Loucy (cell line): ENCODE measurements around the gene PCBP3.
A peak's percentile ranks its signal among the peaks of the same experiment; 100 is the strongest.

ENCODE experiments used
- H2AFZ ChIP-seq: fragments of 200-600 bp; sonication (generic); 2 replicates; pipeline ENCODE4 v1.6.0; 2016; ENCODE audit warnings: antibody characterized with exemption, mild to moderate bottlenecking, low read length, moderate library complexity
- H3F3A ChIP-seq: fragments of 200-600 bp; 2 replicates; pipeline ENCODE4 v1.6.0; 2016; ENCODE audit warnings: antibody characterized with exemption, low read depth, mild to moderate bottlenecking
- H3K27me3 ChIP-seq: fragments of 200-600 bp; sonication (generic); 2 replicates; pipeline ENCODE4 v1.6.1; 2014; ENCODE audit warnings: low read length, mild to moderate bottlenecking; ENCODE audit not compliant: insufficient read depth, poor library complexity, severe bottlenecking
- H3K36me3 ChIP-seq: fragments of 200-600 bp; sonication (generic); 2 replicates; pipeline ENCODE4 v1.6.1; 2016; ENCODE audit warnings: low read length; ENCODE audit not compliant: insufficient read depth
- H3K4me1 ChIP-seq: fragments of 200-600 bp; sonication (generic); 2 replicates; pipeline ENCODE4 v1.5.1; 2014; ENCODE audit warnings: low read length, mild to moderate bottlenecking; ENCODE audit not compliant: insufficient read depth, poor library complexity, severe bottlenecking
- H3K4me2 ChIP-seq: fragments of 200-600 bp; sonication (generic); 2 replicates; pipeline ENCODE4 v1.6.0; 2014; ENCODE audit warnings: antibody characterized with exemption, low read length, low read depth, mild to moderate bottlenecking; ENCODE audit not compliant: poor library complexity, severe bottlenecking
- H3K4me3 ChIP-seq: fragments of 200-600 bp; sonication (generic); 2 replicates; pipeline ENCODE4 v1.5.1; 2014; ENCODE audit warnings: low read length, mild to moderate bottlenecking, mixed read lengths; ENCODE audit not compliant: poor library complexity, severe bottlenecking
- H3K79me2 ChIP-seq: fragments of 200-600 bp; sonication (generic); 2 replicates; pipeline ENCODE4 v1.6.1; 2014; ENCODE audit warnings: low read length; ENCODE audit not compliant: insufficient read depth
- H3K9ac ChIP-seq: fragments of 200-600 bp; sonication (generic); 2 replicates; pipeline ENCODE4 v1.6.0; 2014; ENCODE audit warnings: mild to moderate bottlenecking, low read depth, low read length, moderate library complexity; ENCODE audit not compliant: poor library complexity, severe bottlenecking
- H3K9me2 ChIP-seq: fragments of 200-600 bp; sonication (generic); replicated peaks from 2 replicates; pipeline ENCODE4 v1.6.1; 2016; ENCODE audit warnings: low read depth, low read length, mixed read lengths
- H3K9me3 ChIP-seq: fragments of 200-600 bp; sonication (generic); 2 replicates; pipeline ENCODE4 v1.6.1; 2014; ENCODE audit warnings: mild to moderate bottlenecking, antibody characterized with exemption, low read length, low read depth; ENCODE audit not compliant: insufficient read depth
- H4K20me1 ChIP-seq: fragments of 200-600 bp; sonication (generic); 2 replicates; pipeline ENCODE4 v1.6.0; 2014; ENCODE audit warnings: antibody characterized with exemption, low read length, mild to moderate bottlenecking; ENCODE audit not compliant: insufficient read depth, poor library complexity, severe bottlenecking
- CTCF ChIP-seq: fragments of 200-600 bp; sonication (generic); conservative IDR thresholded peaks from 2 replicates; pipeline ENCODE4 v1.5.1; 2014; ENCODE audit warnings: mild to moderate bottlenecking, antibody characterized with exemption, low read length
- EZH2phosphoT487 ChIP-seq: fragments of 200-600 bp; IDR thresholded peaks from 2 replicates; pipeline ENCODE4 v1.6.1; 2018; ENCODE audit warnings: antibody characterized with exemption, mild to moderate bottlenecking, moderate library complexity, borderline replicate concordance

PCBP3 gene

GRCh38 chr21:45977396-45977795, 333.9 kb downstream of the PCBP3 start:
- no peaks in the 10 kb centered on the region for H3K9me3 ChIP-seq
- no peaks in the 10 kb centered on the region for H4K20me1 ChIP-seq
- no peak overlapping the region for H2AFZ ChIP-seq
- peaks cover 3% of the 10 kb centered on the region; the same call in 1 of the 2 replicates for H3F3A ChIP-seq
- H3K9me2 ChIP-seq = no peaks in the 10 kb centered on the region
- no peak overlapping the region for H3K9ac ChIP-seq
- H3K4me2 ChIP-seq = no peak overlapping the region
- H3K4me3 ChIP-seq = no peak overlapping the region
- no peak for TF ChIP-seq EZH2phosphoT487
- no peak for TF ChIP-seq CTCF
- peaks cover 8% of the 10 kb centered on the region for H3K27me3 ChIP-seq
- H3K36me3 ChIP-seq = no peaks in the 10 kb centered on the region
- peaks cover 52% of the 10 kb centered on the region for H3K4me1 ChIP-seq
- no peaks in the 10 kb centered on the region for H3K79me2 ChIP-seq

GRCh38 chr21:45979141-45979631, 335.7 kb downstream of the PCBP3 start:
- H3K27me3 ChIP-seq = peaks cover 8% of the 10 kb centered on the region
- H3K36me3 ChIP-seq = no peaks in the 10 kb centered on the region
- no peaks in the 10 kb centered on the region for H4K20me1 ChIP-seq
- H3K4me2 ChIP-seq = peak overlapping the region; percentile 31
- no peak for TF ChIP-seq CTCF
- TF ChIP-seq EZH2phosphoT487 = no peak
- H3K4me1 ChIP-seq = peaks cover 39% of the 10 kb centered on the region
- H2AFZ ChIP-seq = no peak overlapping the region
- H3K9me3 ChIP-seq = no peaks in the 10 kb centered on the region
- peaks cover 3% of the 10 kb centered on the region; the same call in 1 of the 2 replicates for H3F3A ChIP-seq
- no peaks in the 10 kb centered on the region for H3K79me2 ChIP-seq
- no peaks in the 10 kb centered on the region for H3K9me2 ChIP-seq
- no peak overlapping the region for H3K4me3 ChIP-seq
- no peak overlapping the region for H3K9ac ChIP-seq

GRCh38 chr21:45979651-45980050, 336.1 kb downstream of the PCBP3 start:
- peaks cover 3% of the 10 kb centered on the region; the same call in 1 of the 2 replicates for H3F3A ChIP-seq
- no peaks in the 10 kb centered on the region for H3K79me2 ChIP-seq
- TF ChIP-seq EZH2phosphoT487 (no peak), CTCF (no peak)
- H3K36me3 ChIP-seq = no peaks in the 10 kb centered on the region
- H3K9ac ChIP-seq = no peak overlapping the region
- no peak overlapping the region for H2AFZ ChIP-seq
- no peaks in the 10 kb centered on the region for H3K9me2 ChIP-seq
- no peak overlapping the region for H3K4me3 ChIP-seq
- peaks cover 34% of the 10 kb centered on the region for H3K4me1 ChIP-seq
- no peaks in the 10 kb centered on the region for H3K9me3 ChIP-seq
- H3K4me2 ChIP-seq = no peak overlapping the region
- H3K27me3 ChIP-seq = peaks cover 10% of the 10 kb centered on the region
- H4K20me1 ChIP-seq = no peaks in the 10 kb centered on the region
